NCI-H446 (cell line): ENCODE data around the gene OSBPL6.
A peak's percentile ranks its signal among the peaks of the same experiment; 100 is the strongest.
"Not testable (repeated sequence)": the region's sequence is repeated elsewhere in the genome, so short reads cannot be mapped to it uniquely, and the experiment has no call there.

Source experiments
- DNase-seq, 2 experiments: peaks; one replicate each; lab custom pipeline; 2025; lab: John Stamatoyannopoulos, UW

Gene OSBPL6

GRCh38 chr2:178193823-178194599 is at the start of gene OSBPL6:
Gene OSBPL6, plus strand, starts transcription at chr2:178194512. Its CDS starts 111,673 bp downstream, at chr2:178306185.
- DNase-seq, result peak; percentile 62 to 87

- peak in 1 of 2 experiments; percentile 7 for DNase-seq
Measured at GRCh38 chr2:178152033-178152432, 42.3 kb upstream of the OSBPL6 start.

GRCh38 chr2:178152542-178152941 is 41.8 kb upstream of the OSBPL6 start:
- DNase-seq, result no peak

GRCh38 chr2:178152977-178153376 is 41.3 kb upstream of the OSBPL6 start:
- DNase-seq, result no peak

- not testable (repeated sequence) for DNase-seq
Measured at GRCh38 chr2:178153878-178154277, 40.4 kb upstream of the OSBPL6 start.

- no peak for DNase-seq
Measured at GRCh38 chr2:178155524-178155923, 38.8 kb upstream of the OSBPL6 start.

GRCh38 chr2:178157574-178157973 is 36.7 kb upstream of the OSBPL6 start:
- DNase-seq, result no peak

GRCh38 chr2:178159966-178160365 is 34.3 kb upstream of the OSBPL6 start:
- DNase-seq, result no peak

- DNase-seq, result no peak
Measured at GRCh38 chr2:178160601-178161000, 33.7 kb upstream of the OSBPL6 start.

GRCh38 chr2:178163395-178163794 is 30.9 kb upstream of the OSBPL6 start:
- DNase-seq, result no peak

- DNase-seq, result no peak
Measured at GRCh38 chr2:178163911-178164310, 30.4 kb upstream of the OSBPL6 start.

- no peak for DNase-seq
Measured at GRCh38 chr2:178173657-178174056, 20.7 kb upstream of the OSBPL6 start.

GRCh38 chr2:178177066-178177679 is 17.1 kb upstream of the OSBPL6 start:
- peak in 1 of 2 experiments; percentile 7 for DNase-seq

GRCh38 chr2:178180648-178181047 is 13.7 kb upstream of the OSBPL6 start:
- DNase-seq, result not testable (repeated sequence)

- no peak for DNase-seq
Measured at GRCh38 chr2:178187861-178188260, 6.5 kb upstream of the OSBPL6 start.

GRCh38 chr2:178188466-178188865 is 5.8 kb upstream of the OSBPL6 start:
- no peak for DNase-seq

GRCh38 chr2:178191004-178191508 is 3.3 kb upstream of the OSBPL6 start:
- DNase-seq, result no peak

- DNase-seq, result no peak
Measured at GRCh38 chr2:178191511-178191910, 2.8 kb upstream of the OSBPL6 start.

- no peak for DNase-seq
Measured at GRCh38 chr2:178193496-178193822, 853 bp upstream of the OSBPL6 start.

GRCh38 chr2:178194600-178195389 is 483 bp downstream of the OSBPL6 start:
- peak; percentile 14 to 49 for DNase-seq

GRCh38 chr2:178195390-178196166 is 1.3 kb downstream of the OSBPL6 start:
- DNase-seq, result no peak

- DNase-seq, result no peak
Measured at GRCh38 chr2:178197791-178198190, 3.5 kb downstream of the OSBPL6 start.
